Measurements from ENCODE around the gene FBXO31. TPM values are rescaled to one million over a fixed set of nuclear protein-coding genes. Genes with fewer than 3 reads are reported as not detected.

FBXO31 gene
- total and polyA plus RNA-seq, 3 experiments from 2014 or later: 27.4 to 40.9 (median 35.6) TPM

DNA sequence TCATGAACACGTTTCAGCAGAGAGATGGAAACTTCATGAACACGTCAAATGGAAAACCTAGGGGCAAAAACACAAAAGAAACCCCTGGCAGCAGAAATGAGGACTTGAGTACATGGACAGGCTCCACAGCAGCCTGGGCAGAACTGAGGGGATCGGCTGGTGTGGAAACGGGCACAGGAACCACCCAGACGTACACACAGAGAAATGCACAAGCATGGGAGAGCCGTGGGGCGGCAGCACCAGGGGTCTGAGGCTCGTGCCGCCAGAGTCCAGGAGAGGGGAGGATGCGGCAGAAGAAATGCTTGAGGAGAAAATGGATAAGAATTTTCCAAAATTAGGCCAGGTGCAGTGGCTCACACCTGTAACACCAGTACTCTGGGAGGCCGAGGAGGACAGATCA lies 38.5 kb upstream of the FBXO31 start:
- Mint-ChIP-seq H3K36me3 (peaks cover 5 to 65% (median 21%) of the 10 kb centered on the region in 3 donors), H3K4me1 (no peaks in the 10 kb centered on the region), H3K27me3 (no peaks in the 10 kb centered on the region), H3K4me3 (no peak overlapping the region), H3K9me3 (no peaks in the 10 kb centered on the region), H3K27ac (peak overlapping the region in 3 of 8 donors; percentile 7 to 26 (median 23))
- DNase-seq: no peak
- no peaks in the 10 kb centered on the region for H3K9me3 ChIP-seq (ENCODE audit: low read length)
- peaks cover 12% of the 10 kb centered on the region for H3K36me3 ChIP-seq (ENCODE audit: insufficient read depth, low read length)
- CTCF ChIA-PET: no interaction called here
- POLR2A ChIA-PET: no interaction called here
- H3K27ac ChIP-seq (ENCODE audit: low read depth, low read length): no peak overlapping the region
- no peaks in the 10 kb centered on the region for H3K4me1 ChIP-seq (ENCODE audit: insufficient read depth, low read length)
- H3K4me3 ChIP-seq (ENCODE audit: low read length): no peak overlapping the region
- no peaks in the 10 kb centered on the region for H3K27me3 ChIP-seq (ENCODE audit: insufficient read depth, low read length, poor library complexity, severe bottlenecking)

DNA sequence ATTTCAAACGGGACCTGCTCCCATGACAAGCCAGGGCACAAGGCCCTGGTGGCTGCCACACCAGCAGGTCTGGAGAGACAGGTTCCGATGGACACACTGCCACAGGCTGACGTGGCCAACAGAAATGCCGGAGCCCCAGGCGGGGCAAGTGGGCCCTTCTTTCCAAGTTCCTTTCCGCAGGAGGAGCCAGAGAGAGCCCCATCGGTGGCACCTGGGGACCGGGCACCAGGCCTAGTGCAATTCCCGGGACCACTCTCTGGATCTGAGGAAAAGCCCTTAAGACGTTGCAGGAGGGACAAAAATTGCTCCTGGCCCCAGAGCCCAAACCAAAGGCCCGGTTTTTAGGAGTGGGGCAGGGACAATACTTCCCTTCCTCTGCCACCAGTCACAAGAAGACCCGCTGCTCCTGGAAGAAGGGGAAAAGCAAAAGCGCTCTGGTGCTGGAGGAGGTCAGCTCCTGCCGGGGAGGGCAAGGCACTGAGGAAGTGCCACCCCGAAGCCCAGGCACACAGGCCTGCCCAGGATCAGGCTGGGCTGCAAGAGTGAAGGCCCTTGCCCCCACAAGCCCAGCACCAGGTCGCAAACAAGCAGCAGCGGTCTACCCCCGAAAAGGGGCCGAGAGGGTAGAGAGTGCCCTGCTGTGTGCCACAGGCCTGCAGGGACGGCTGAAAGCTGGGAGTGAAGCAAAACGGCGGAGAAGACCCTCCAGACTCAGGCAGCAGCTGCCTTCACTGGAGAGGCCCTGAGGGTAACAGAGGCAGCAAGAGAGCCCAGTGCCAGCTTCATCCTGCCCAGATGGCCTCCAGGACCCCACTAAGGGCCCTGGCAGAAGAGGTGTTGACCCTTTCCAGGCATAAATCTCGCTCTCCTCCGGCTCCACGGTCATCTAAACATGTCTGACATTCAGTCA lies 37.7 kb upstream of the FBXO31 start:
- H3K4me1 ChIP-seq (ENCODE audit: insufficient read depth, low read length): no peaks in the 10 kb centered on the region
- Mint-ChIP-seq H3K36me3 (peaks cover 5 to 71% (median 19%) of the 10 kb centered on the region in 3 donors), H3K9me3 (no peaks in the 10 kb centered on the region), H3K27me3 (no peaks in the 10 kb centered on the region), H3K4me3 (no peak overlapping the region), H3K4me1 (no peaks in the 10 kb centered on the region), H3K27ac (peak overlapping the region in 1 of 8 donors; percentile 7)
- CTCF ChIA-PET: interaction anchor here (1.6 kb wide), 1 partner anchor 215 kb away, joined by 4 read pairs; no protein-coding TSS in a partner anchor
- H3K36me3 ChIP-seq (ENCODE audit: insufficient read depth, low read length): peaks cover 12% of the 10 kb centered on the region
- H3K27ac ChIP-seq (ENCODE audit: low read depth, low read length): no peak overlapping the region
- no peaks in the 10 kb centered on the region for H3K9me3 ChIP-seq (ENCODE audit: low read length)
- POLR2A ChIA-PET: no interaction called here
- H3K27me3 ChIP-seq (ENCODE audit: insufficient read depth, low read length, poor library complexity, severe bottlenecking): no peaks in the 10 kb centered on the region
- DNase-seq: no peak
- no peak overlapping the region for H3K4me3 ChIP-seq (ENCODE audit: low read length)

DNA sequence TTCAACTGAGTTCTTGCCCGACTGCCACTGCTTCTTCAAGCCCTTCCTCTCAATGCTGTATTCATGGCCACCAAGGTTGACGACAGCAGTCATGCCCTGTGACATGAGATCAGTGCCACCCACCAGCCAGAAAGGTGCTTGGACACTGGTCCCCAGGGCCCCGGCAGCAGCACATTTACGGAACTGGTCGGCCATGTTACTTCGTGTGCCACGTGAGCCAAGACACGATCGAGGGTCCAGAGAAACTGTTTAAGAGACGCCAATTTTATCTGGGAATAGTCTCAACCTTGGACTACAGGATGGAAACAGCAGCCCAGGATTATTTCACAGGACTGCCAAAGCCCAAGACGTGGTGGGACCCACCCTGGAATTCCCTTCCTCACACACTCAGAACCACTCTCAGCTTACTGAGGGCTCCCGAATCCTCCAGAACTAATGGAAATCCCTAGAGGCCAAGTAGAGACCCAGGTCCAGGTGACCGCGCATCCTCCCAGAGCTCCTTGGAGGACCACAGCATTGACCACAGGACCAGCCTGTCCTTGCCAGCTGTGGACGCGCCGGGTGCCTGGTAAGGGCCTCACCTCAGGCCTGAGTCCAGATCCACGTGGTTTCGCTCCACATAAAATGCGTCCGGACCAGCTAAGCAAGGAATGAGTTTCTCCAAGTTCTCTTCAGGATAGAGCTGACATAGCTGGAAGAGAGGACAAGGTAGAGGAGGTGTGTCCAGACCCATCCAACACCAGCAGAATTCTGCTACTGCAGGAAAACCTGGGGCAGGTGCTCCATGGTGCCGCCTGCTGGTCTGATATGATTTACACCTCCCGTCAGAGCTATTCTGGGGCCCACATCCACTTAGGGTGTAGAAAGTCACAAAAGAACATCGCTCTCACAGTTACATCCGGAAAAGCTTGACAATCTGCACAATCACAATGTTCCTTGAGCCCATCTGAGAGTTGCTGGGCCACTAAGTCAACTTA lies 36.7 kb upstream of the FBXO31 start:
- POLR2A ChIA-PET: no interaction called here
- Mint-ChIP-seq H3K27ac (peak overlapping the region in 1 of 8 donors; percentile 23), H3K9me3 (no peaks in the 10 kb centered on the region), H3K4me1 (no peaks in the 10 kb centered on the region), H3K27me3 (no peaks in the 10 kb centered on the region), H3K36me3 (peaks cover 5 to 69% (median 16%) of the 10 kb centered on the region in 3 donors), H3K4me3 (no peak overlapping the region)
- Histone ChIP-seq H3K9me3 (ENCODE audit: low read length) (no peaks in the 10 kb centered on the region), H3K4me1 (ENCODE audit: insufficient read depth, low read length) (no peaks in the 10 kb centered on the region), H3K27me3 (ENCODE audit: insufficient read depth, low read length, poor library complexity, severe bottlenecking) (no peaks in the 10 kb centered on the region), H3K36me3 (ENCODE audit: insufficient read depth, low read length) (peaks cover 12% of the 10 kb centered on the region), H3K27ac (ENCODE audit: low read depth, low read length) (no peak overlapping the region), H3K4me3 (ENCODE audit: low read length) (no peak overlapping the region)
- CTCF ChIA-PET: interaction anchor here (1.6 kb wide), 1 partner anchor 216 kb away, joined by 4 read pairs; no protein-coding TSS in a partner anchor
- DNase-seq: no peak

DNA sequence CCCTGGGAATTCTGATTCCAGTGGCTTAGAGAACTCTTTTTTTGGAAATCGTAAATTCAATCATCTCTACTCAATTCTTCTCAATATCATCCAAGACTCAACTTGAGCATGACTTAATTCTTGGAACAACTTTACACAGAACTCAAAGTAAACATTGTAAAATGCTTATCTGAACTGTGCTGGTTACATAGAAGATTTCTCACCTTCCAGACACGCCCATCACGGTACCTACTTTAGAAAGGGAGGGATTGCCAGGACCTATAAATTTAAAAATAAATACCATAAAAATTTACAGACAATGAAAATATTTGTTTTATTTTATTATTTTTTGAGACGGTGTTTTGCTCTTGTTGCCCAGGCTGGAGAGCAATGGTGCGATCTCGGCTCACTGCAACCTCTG lies 35.1 kb upstream of the FBXO31 start:
- Histone ChIP-seq H3K9me3 (ENCODE audit: low read length) (no peaks in the 10 kb centered on the region), H3K36me3 (ENCODE audit: insufficient read depth, low read length) (peaks cover 12% of the 10 kb centered on the region), H3K27me3 (ENCODE audit: insufficient read depth, low read length, poor library complexity, severe bottlenecking) (no peaks in the 10 kb centered on the region), H3K4me3 (ENCODE audit: low read length) (no peak overlapping the region), H3K27ac (ENCODE audit: low read depth, low read length) (no peak overlapping the region), H3K4me1 (ENCODE audit: insufficient read depth, low read length) (no peaks in the 10 kb centered on the region)
- H3K4me1 Mint-ChIP-seq: no peaks in the 10 kb centered on the region
- no peaks in the 10 kb centered on the region for H3K27me3 Mint-ChIP-seq
- H3K4me3 Mint-ChIP-seq: no peak overlapping the region
- ChIA-PET CTCF (no interaction called here), POLR2A (no interaction called here)
- H3K9me3 Mint-ChIP-seq: no peaks in the 10 kb centered on the region
- H3K27ac Mint-ChIP-seq: no peak overlapping the region
- H3K36me3 Mint-ChIP-seq: peaks cover 5 to 68% (median 15%) of the 10 kb centered on the region in 3 donors
- no peak for DNase-seq

DNA sequence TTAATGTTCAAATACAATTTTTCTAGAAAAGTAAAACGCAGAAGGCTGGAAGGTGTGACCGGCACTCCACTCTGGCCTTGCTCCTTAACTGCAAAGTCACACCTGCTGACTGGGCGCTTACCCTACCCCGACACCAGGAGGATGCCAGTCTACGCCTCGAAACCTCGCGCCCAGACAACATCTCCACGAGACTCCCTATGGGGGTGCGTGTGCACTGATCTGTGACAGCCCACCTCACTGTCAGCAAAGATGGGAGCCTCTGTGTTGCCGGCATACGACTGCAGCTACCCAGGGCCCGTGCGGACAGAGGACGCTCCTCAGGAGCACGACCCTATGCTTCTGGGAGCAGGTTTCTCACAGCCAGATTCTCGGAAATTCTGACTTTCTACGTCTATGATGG lies 34.6 kb upstream of the FBXO31 start:
- H3K9me3 ChIP-seq (ENCODE audit: low read length): no peaks in the 10 kb centered on the region
- Mint-ChIP-seq H3K27me3 (no peaks in the 10 kb centered on the region), H3K4me3 (no peak overlapping the region), H3K27ac (no peak overlapping the region), H3K4me1 (no peaks in the 10 kb centered on the region), H3K36me3 (peaks cover 5 to 70% (median 14%) of the 10 kb centered on the region in 3 donors), H3K9me3 (no peaks in the 10 kb centered on the region)
- H3K4me1 ChIP-seq (ENCODE audit: insufficient read depth, low read length): no peaks in the 10 kb centered on the region
- DNase-seq: no peak
- no peak overlapping the region for H3K27ac ChIP-seq (ENCODE audit: low read depth, low read length)
- ChIA-PET CTCF (interaction anchor here (2.2 kb wide), 1 partner anchor 217 kb away, joined by 14 read pairs; no protein-coding TSS in a partner anchor), POLR2A (no interaction called here)
- peaks cover 12% of the 10 kb centered on the region for H3K36me3 ChIP-seq (ENCODE audit: insufficient read depth, low read length)
- H3K27me3 ChIP-seq (ENCODE audit: insufficient read depth, low read length, poor library complexity, severe bottlenecking): no peaks in the 10 kb centered on the region
- no peak overlapping the region for H3K4me3 ChIP-seq (ENCODE audit: low read length)

DNA sequence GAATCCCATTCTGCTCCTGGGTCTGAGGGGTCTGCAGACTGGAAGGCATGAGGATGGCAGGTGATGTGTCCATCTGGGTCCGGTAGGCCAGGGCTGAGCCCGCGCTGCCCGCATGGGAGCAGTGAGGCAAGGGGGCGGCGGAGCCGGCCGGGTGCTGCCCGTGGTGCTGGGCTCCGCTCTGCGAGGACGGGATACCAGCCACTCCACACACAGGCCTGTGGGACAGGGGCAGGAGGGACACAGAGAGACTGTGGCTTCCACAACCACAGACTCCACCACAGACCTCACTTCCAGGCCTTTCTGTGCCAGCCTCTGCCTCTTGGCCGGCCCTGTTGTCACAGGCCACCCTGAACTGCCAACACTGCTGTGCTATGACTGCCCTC lies 33.9 kb upstream of the FBXO31 start:
- no peaks in the 10 kb centered on the region for H3K4me1 ChIP-seq (ENCODE audit: insufficient read depth, low read length)

DNA sequence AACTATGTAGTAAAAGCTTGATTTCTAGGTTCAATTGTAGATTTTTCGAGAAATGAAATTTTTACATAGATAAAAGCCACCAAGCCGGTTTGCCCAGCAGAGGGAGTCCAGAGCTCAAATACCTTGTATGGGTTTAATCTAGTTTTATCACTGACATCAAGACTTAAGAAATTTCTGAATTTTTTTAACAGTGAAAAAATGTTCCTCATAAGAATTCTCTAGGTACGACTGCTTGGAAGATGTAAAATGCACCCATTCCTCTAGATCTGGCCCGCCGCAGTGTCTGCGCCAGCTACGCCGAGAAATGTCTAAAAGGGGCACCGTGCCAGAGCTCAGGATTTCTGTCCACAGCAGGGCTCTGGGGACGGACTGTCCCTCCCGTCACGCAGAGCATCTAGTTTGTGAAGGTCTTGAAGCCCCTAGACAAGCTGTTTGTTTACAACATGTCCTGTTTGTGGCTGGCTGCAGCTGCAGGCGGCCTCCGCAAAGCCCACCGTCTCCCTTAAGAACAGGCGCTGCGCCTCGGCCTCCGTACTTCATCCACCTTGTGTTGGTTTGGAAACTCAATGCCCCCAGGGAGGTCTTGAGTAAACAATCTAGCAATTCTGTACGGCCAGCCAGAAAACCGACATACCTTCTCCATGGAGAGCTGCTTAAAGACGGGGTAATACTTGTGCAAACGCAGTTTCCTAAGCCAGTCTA lies 33.4 kb upstream of the FBXO31 start:
- Histone ChIP-seq H3K9me3 (ENCODE audit: low read length) (no peaks in the 10 kb centered on the region), H3K4me1 (ENCODE audit: insufficient read depth, low read length) (no peaks in the 10 kb centered on the region), H3K36me3 (ENCODE audit: insufficient read depth, low read length) (peaks cover 12% of the 10 kb centered on the region), H3K4me3 (ENCODE audit: low read length) (no peak overlapping the region), H3K27ac (ENCODE audit: low read depth, low read length) (no peak overlapping the region), H3K27me3 (ENCODE audit: insufficient read depth, low read length, poor library complexity, severe bottlenecking) (no peaks in the 10 kb centered on the region)
- POLR2A ChIA-PET: no interaction called here
- CTCF ChIA-PET: interaction anchor here (1.5 to 2.2 kb wide), 3 partner anchors 10 to 219 kb away, joined by 4 to 14 read pairs (median 5); no protein-coding TSS in a partner anchor
- Mint-ChIP-seq H3K36me3 (peaks cover 4 to 72% (median 12%) of the 10 kb centered on the region in 3 donors), H3K9me3 (no peaks in the 10 kb centered on the region), H3K27me3 (no peaks in the 10 kb centered on the region), H3K27ac (no peak overlapping the region), H3K4me1 (no peaks in the 10 kb centered on the region), H3K4me3 (no peak overlapping the region)
- DNase-seq: peak in 1 of 5 donors; percentile 32

More for the DNA sequence above, 33.9 kb upstream of the FBXO31 start:
- no peak for DNase-seq
- H3K4me1 Mint-ChIP-seq: no peaks in the 10 kb centered on the region
- H3K36me3 Mint-ChIP-seq: peaks cover 5 to 71% (median 14%) of the 10 kb centered on the region in 3 donors
- no peak overlapping the region for H3K4me3 Mint-ChIP-seq
- CTCF ChIA-PET: interaction anchor here (1.5 to 2.2 kb wide), 3 partner anchors 9 to 218 kb away, joined by 4 to 14 read pairs (median 5); no protein-coding TSS in a partner anchor
- Histone ChIP-seq H3K27ac (ENCODE audit: low read depth, low read length) (no peak overlapping the region), H3K9me3 (ENCODE audit: low read length) (no peaks in the 10 kb centered on the region), H3K27me3 (ENCODE audit: insufficient read depth, low read length, poor library complexity, severe bottlenecking) (no peaks in the 10 kb centered on the region), H3K4me3 (ENCODE audit: low read length) (no peak overlapping the region), H3K36me3 (ENCODE audit: insufficient read depth, low read length) (peaks cover 12% of the 10 kb centered on the region)
- H3K27ac Mint-ChIP-seq: no peak overlapping the region
- no peaks in the 10 kb centered on the region for H3K27me3 Mint-ChIP-seq
- POLR2A ChIA-PET: no interaction called here
- H3K9me3 Mint-ChIP-seq: no peaks in the 10 kb centered on the region

Data from CD8-positive, alpha-beta memory T cell (primary cell).